ENCODE data around the gene LIPC.

The LIPC gene

DNA sequence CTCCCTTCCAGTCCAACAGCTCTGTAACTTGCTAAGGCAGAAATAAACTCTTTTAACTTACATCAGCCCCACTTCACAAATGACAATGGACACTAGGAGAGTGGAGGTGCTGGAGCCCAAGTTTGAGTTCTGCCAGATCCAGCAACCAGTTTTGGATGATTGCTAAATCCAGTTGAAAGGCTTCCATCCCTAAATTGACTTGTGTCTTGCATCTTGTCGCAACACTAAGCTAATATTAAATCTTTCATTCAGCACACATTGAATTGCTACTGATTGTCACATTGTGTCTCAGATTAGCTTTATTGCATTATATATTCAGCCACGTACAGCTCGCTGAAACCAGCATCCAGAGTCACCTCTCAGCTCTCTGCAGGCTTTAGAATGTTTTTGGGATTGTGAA, 41.7 kb upstream of the LIPC start:
- no peak overlapping the region for H3K27ac ChIP-seq

DNA sequence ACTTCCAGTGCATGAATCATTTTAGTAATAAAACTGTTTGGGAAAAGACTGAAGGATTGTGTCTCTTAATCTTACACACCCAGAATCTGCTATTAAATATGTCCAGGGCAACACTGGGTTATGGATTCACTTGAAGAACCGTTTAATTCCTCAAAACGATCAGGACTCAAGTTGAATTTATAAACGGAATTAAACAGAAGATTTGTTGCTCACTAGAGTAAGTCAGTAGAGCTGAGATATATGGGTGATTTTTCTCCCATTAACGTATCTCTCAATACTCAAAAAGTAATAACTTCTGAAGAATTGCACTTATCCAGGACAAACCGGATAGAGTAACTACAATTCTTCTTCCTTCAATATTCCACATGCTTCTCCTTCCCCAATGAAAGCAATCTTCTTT, 41.1 kb upstream of the LIPC start:
- TF ChIP-seq, protein P1, sequence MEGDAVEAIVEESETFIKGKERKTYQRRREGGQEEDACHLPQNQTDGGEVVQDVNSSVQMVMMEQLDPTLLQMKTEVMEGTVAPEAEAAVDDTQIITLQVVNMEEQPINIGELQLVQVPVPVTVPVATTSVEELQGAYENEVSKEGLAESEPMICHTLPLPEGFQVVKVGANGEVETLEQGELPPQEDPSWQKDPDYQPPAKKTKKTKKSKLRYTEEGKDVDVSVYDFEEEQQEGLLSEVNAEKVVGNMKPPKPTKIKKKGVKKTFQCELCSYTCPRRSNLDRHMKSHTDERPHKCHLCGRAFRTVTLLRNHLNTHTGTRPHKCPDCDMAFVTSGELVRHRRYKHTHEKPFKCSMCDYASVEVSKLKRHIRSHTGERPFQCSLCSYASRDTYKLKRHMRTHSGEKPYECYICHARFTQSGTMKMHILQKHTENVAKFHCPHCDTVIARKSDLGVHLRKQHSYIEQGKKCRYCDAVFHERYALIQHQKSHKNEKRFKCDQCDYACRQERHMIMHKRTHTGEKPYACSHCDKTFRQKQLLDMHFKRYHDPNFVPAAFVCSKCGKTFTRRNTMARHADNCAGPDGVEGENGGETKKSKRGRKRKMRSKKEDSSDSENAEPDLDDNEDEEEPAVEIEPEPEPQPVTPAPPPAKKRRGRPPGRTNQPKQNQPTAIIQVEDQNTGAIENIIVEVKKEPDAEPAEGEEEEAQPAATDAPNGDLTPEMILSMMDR (IDR thresholded peaks at IDR 0.05), result no peak
- TF ChIP-seq ZFX (IDR thresholded peaks at IDR 0.05; ENCODE audit: borderline replicate concordance), result no peak
- no peak overlapping the region for H3K27ac ChIP-seq

More for the DNA sequence above, 41.7 kb upstream of the LIPC start:
- no peak for TF ChIP-seq ZFX (IDR thresholded peaks at IDR 0.05; ENCODE audit: borderline replicate concordance)
- TF ChIP-seq, protein P1 (IDR thresholded peaks at IDR 0.05), result no peak

DNA sequence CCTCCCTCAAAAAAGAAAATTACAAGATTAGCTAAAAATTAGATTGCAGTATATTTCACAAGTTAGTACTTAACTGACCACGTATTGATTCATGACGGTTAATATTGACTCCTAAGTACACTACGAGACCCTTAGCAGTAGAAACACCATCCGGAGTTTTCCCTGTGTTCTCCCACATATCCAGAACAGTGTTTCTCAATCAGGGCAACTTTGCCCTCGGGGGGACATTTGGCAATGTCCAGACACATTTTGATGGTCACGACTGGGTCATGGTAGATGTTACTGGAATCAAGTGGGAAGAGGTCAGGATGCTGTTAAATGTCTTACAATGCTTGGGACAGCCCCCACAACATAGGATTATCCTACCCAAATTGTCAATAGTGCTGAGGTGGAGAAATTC, 40.7 kb upstream of the LIPC start:
- H3K27ac ChIP-seq, result no peak overlapping the region
- TF ChIP-seq, protein P1 (IDR thresholded peaks at IDR 0.05), result no peak
- no peak for TF ChIP-seq ZFX (IDR thresholded peaks at IDR 0.05; ENCODE audit: borderline replicate concordance)

DNA sequence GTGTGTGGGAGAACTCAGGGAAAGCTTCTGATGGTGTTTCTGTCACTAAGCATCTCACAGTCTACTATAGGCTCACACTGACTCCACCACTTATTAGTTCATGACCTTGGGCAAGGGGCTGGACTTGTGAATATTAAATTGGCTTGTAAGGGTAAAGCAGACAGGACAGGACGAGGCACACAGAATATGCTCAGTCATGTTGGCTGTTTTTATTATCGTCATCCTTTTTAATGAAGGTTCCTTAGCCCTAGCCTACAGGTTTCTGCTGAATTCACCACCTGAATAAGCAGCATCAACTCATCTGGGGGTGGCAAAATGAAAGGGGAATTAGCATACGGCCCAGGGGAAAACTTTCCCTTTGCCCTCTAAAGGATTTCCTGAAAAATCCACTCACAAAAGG, 39.6 kb upstream of the LIPC start:
- H3K27ac ChIP-seq, result no peak overlapping the region
- TF ChIP-seq, protein P1 (IDR thresholded peaks at IDR 0.05), result no peak
- no peak for TF ChIP-seq ZFX (IDR thresholded peaks at IDR 0.05; ENCODE audit: borderline replicate concordance)

DNA sequence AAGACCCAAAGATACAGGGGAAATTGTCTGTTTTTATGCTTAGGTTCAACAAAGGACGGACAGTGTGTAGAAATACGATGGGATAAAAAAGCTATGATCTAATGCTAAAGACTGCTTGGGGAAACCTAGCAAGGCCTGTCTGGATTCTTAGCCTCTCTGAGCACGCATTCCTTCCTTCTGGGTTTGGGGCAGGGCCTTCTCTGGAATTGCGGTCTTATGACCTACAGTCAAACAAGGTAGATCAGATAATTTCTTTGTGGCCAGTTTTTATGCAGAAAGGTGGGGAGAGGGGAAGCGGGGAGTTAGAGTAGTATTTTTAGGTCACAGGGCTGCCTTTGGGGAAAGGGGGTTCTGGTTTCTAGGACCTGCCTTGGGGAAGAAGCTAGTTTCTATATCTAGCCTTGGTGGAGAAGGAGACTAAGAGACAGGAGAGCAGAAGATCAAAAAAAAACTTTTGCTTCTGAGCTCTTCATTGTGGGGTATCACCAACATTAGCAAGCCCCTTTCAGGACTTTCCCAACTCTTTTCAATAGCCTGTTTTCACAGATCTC, 39.1 kb upstream of the LIPC start:
- no peak overlapping the region for H3K27ac ChIP-seq
- no peak for TF ChIP-seq ZFX (IDR thresholded peaks at IDR 0.05; ENCODE audit: borderline replicate concordance)
- TF ChIP-seq, protein P1 (IDR thresholded peaks at IDR 0.05), result no peak

DNA sequence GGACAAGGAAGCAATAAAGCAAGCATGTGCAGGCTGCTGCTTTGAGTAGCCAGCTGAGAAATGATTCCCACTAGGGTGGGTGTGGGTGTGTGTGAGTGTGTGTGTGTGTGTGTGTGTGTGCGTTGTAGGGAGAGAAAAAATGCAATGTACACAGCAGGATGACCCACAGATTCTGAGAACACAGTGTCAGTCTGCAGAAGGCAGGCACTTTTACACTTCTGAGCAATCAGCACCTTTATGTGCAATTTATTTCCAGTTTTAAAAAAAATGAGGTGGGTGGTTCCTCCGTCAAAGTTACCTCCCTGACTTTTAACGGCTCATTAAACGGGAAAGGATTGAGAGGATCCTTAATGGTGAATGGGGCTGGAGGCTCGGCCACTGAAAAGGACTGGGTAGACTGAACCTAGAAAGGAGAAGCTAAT, 38.5 kb upstream of the LIPC start:
- TF ChIP-seq, protein P1 (IDR thresholded peaks at IDR 0.05), result no peak
- no peak for TF ChIP-seq ZFX (IDR thresholded peaks at IDR 0.05; ENCODE audit: borderline replicate concordance)
- H3K27ac ChIP-seq, result no peak overlapping the region

DNA sequence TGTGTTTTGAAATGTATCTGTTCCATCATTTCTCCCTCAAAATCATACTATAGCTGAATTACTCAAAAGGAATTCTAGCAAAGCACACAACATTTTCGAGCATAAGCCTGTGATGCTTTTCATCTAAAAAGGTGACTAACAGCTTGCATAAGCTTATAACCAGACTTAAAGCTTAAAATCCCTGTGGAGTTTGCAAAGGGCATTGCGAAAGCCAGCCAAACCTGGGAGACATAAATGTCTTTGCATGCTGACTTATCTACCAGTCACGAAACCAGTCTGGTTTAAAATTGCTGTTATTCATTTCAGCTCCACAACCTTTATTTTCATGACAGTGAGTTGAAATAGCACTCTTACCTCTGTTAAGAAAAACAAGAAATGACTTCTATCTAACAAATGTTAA, 35.6 kb upstream of the LIPC start:
- H3K27ac ChIP-seq, result no peak overlapping the region
- TF ChIP-seq, protein P1 (IDR thresholded peaks at IDR 0.05), result no peak
- no peak for TF ChIP-seq ZFX (IDR thresholded peaks at IDR 0.05; ENCODE audit: borderline replicate concordance)
